Activated CD8-positive, alpha-beta memory T cell treated with anti-CD3 and anti-CD28 coated beads, Interleukin-2, amount 10 ng/mL, durations not matched to agents 7 days and 5 days (primary cell): ENCODE results near the gene MEAF6. TPM values are rescaled to one million over a fixed set of nuclear protein-coding genes. Genes with fewer than 3 reads are reported as not detected.

Experiments used
- ATAC-seq: fragments of 150-1000 bp; cut with Tn5 transposase; one replicate; pipeline ENCODE4 v1.10.0; 2021; ENCODE audit warnings: moderate library complexity
- CTCF ChIA-PET: fragments of 350-600 bp; sonication (Branson Sonifier 250); formaldehyde crosslinking; loops from one replicate; lab custom pipeline; 2021; ENCODE audit warnings: antibody characterized with exemption; lab: Charles Lee
- DNase-seq: peaks from one replicate; pipeline ENCODE4 v3.0.0-alpha.2; 2020
- H3K27ac Mint-ChIP-seq: one replicate; pipeline ENCODE4 v1.8.0; 2021; ENCODE audit warnings: mild to moderate bottlenecking, mixed read lengths
- H3K27me3 Mint-ChIP-seq: one replicate; pipeline ENCODE4 v1.8.0; 2021; ENCODE audit warnings: mixed read lengths
- H3K36me3 Mint-ChIP-seq: one replicate; pipeline ENCODE4 v1.8.0; 2021; ENCODE audit warnings: mild to moderate bottlenecking, mixed read lengths
- H3K4me1 Mint-ChIP-seq: one replicate; pipeline ENCODE4 v1.8.0; 2021; ENCODE audit warnings: mixed read lengths
- H3K4me3 Mint-ChIP-seq: one replicate; pipeline ENCODE4 v1.8.0; 2021; ENCODE audit warnings: mild to moderate bottlenecking, moderate library complexity, mixed read lengths
- H3K9me3 Mint-ChIP-seq: one replicate; pipeline ENCODE4 v1.8.0; 2022; ENCODE audit warnings: low read depth, mixed read lengths
- total RNA-seq, 2 experiments: library from RNA; stranded (reverse); gene quantifications; one replicate each; pipeline ENCODE4 v1.2.3, GENCODE V29; 2021

The MEAF6 gene
- total RNA-seq, 2 experiments from 2014 or later = 63.2 to 80.7 TPM

GRCh38 chr1:37473431-37474045, 41.0 kb downstream of the MEAF6 start:
- H3K27me3 Mint-ChIP-seq = no peaks in the 10 kb centered on the region
- H3K4me3 Mint-ChIP-seq = peak overlapping the region; percentile 96
- ATAC-seq (no peak), DNase-seq (peak; percentile 60)
- H3K4me1 Mint-ChIP-seq = peaks cover 48% of the 10 kb centered on the region
- H3K36me3 Mint-ChIP-seq = peaks cover 30% of the 10 kb centered on the region
- no peaks in the 10 kb centered on the region for H3K9me3 Mint-ChIP-seq
- CTCF ChIA-PET = interaction anchor here (1.2 to 11.0 kb wide), 4 partner anchors 11 to 92 kb away, joined by 3 to 157 read pairs (median 50); no protein-coding TSS in a partner anchor
- peak overlapping the region; percentile 77 for H3K27ac Mint-ChIP-seq

GRCh38 chr1:37472994-37473393, 41.6 kb downstream of the MEAF6 start:
- H3K4me3 Mint-ChIP-seq = peak overlapping the region; percentile 96
- ATAC-seq (no peak), DNase-seq (no peak)
- CTCF ChIA-PET = interaction anchor here (1.7 to 11.0 kb wide), 3 partner anchors 10 to 16 kb away, joined by 5 to 157 read pairs (median 96); no protein-coding TSS in a partner anchor
- peaks cover 42% of the 10 kb centered on the region for H3K4me1 Mint-ChIP-seq
- H3K27me3 Mint-ChIP-seq = no peaks in the 10 kb centered on the region
- peak overlapping the region; percentile 77 for H3K27ac Mint-ChIP-seq
- no peaks in the 10 kb centered on the region for H3K9me3 Mint-ChIP-seq
- peaks cover 24% of the 10 kb centered on the region for H3K36me3 Mint-ChIP-seq

GRCh38 chr1:37472281-37472680, 42.3 kb downstream of the MEAF6 start:
- no peak overlapping the region for H3K4me3 Mint-ChIP-seq
- no peaks in the 10 kb centered on the region for H3K27me3 Mint-ChIP-seq
- H3K4me1 Mint-ChIP-seq = peaks cover 39% of the 10 kb centered on the region
- no peak for DNase-seq
- H3K36me3 Mint-ChIP-seq = peaks cover 21% of the 10 kb centered on the region
- CTCF ChIA-PET = interaction anchor here (1.0 to 11.0 kb wide), 5 partner anchors 9 to 40 kb away, joined by 3 to 157 read pairs (median 5); no protein-coding TSS in a partner anchor
- ATAC-seq = no peak
- H3K27ac Mint-ChIP-seq = peak overlapping the region; percentile 77
- H3K9me3 Mint-ChIP-seq = no peaks in the 10 kb centered on the region

- DNase-seq = no peak
- CTCF ChIA-PET = interaction anchor here (1.0 to 11.0 kb wide), 4 partner anchors 15 to 41 kb away, joined by 3 to 157 read pairs (median 50); no protein-coding TSS in a partner anchor
- Mint-ChIP-seq H3K36me3 (peaks cover 15% of the 10 kb centered on the region), H3K4me3 (no peak overlapping the region), H3K27me3 (no peaks in the 10 kb centered on the region), H3K27ac (peak overlapping the region; percentile 55), H3K9me3 (no peaks in the 10 kb centered on the region), H3K4me1 (peaks cover 36% of the 10 kb centered on the region)
- ATAC-seq = no peak
Observed at GRCh38 chr1:37471345-37472231, 43.0 kb downstream of the MEAF6 start.

- ATAC-seq (no peak), DNase-seq (no peak)
- Mint-ChIP-seq H3K4me3 (no peak overlapping the region), H3K9me3 (no peaks in the 10 kb centered on the region), H3K4me1 (peaks cover 34% of the 10 kb centered on the region), H3K27me3 (no peaks in the 10 kb centered on the region), H3K27ac (no peak overlapping the region), H3K36me3 (no peaks in the 10 kb centered on the region)
- CTCF ChIA-PET = interaction anchor here (1.2 to 11.0 kb wide), 2 partner anchors 12 to 18 kb away, joined by 9 to 96 read pairs; no protein-coding TSS in a partner anchor
Observed at GRCh38 chr1:37469386-37469785, 45.2 kb downstream of the MEAF6 start.

GRCh38 chr1:37468037-37468436, 46.5 kb downstream of the MEAF6 start:
- Mint-ChIP-seq H3K36me3 (no peaks in the 10 kb centered on the region), H3K9me3 (no peaks in the 10 kb centered on the region), H3K4me3 (no peak overlapping the region), H3K4me1 (peaks cover 26% of the 10 kb centered on the region), H3K27ac (no peak overlapping the region), H3K27me3 (no peaks in the 10 kb centered on the region)
- CTCF ChIA-PET = interaction anchor here (1.1 to 4.3 kb wide), 5 partner anchors 9 to 19 kb away, joined by 3 to 34 read pairs (median 3); no protein-coding TSS in a partner anchor
- ATAC-seq (no peak), DNase-seq (no peak)

- Mint-ChIP-seq H3K9me3 (no peaks in the 10 kb centered on the region), H3K36me3 (no peaks in the 10 kb centered on the region), H3K4me1 (peaks cover 10% of the 10 kb centered on the region), H3K27me3 (no peaks in the 10 kb centered on the region), H3K4me3 (no peak overlapping the region), H3K27ac (no peak overlapping the region)
- no peak for DNase-seq
- ATAC-seq = no peak
- CTCF ChIA-PET = interaction anchor here (0.9 to 4.3 kb wide), 3 partner anchors 12 to 218 kb away, joined by 3 to 34 read pairs (median 6); no protein-coding TSS in a partner anchor
Observed at GRCh38 chr1:37465593-37466517, 48.7 kb downstream of the MEAF6 start.

GRCh38 chr1:37464443-37464842, 50.1 kb downstream of the MEAF6 start:
- H3K27ac Mint-ChIP-seq = no peak overlapping the region
- no peak overlapping the region for H3K4me3 Mint-ChIP-seq
- DNase-seq (no peak), ATAC-seq (no peak)
- no peaks in the 10 kb centered on the region for H3K36me3 Mint-ChIP-seq
- CTCF ChIA-PET = interaction anchor here (1.0 to 2.7 kb wide), 2 partner anchors 9 to 218 kb away, joined by 4 to 11 read pairs; no protein-coding TSS in a partner anchor
- no peaks in the 10 kb centered on the region for H3K9me3 Mint-ChIP-seq
- H3K27me3 Mint-ChIP-seq = no peaks in the 10 kb centered on the region
- H3K4me1 Mint-ChIP-seq = peaks cover 4% of the 10 kb centered on the region

- H3K36me3 Mint-ChIP-seq = no peaks in the 10 kb centered on the region
- H3K27ac Mint-ChIP-seq = no peak overlapping the region
- H3K4me1 Mint-ChIP-seq = no peaks in the 10 kb centered on the region
- no peak for ATAC-seq
- H3K9me3 Mint-ChIP-seq = no peaks in the 10 kb centered on the region
- no peak overlapping the region for H3K4me3 Mint-ChIP-seq
- CTCF ChIA-PET = interaction anchor here (2.1 to 2.4 kb wide), 2 partner anchors 11 to 25 kb away, joined by 5 to 11 read pairs; no protein-coding TSS in a partner anchor
- H3K27me3 Mint-ChIP-seq = no peaks in the 10 kb centered on the region
- DNase-seq = no peak
Observed at GRCh38 chr1:37461698-37462436, 52.7 kb downstream of the MEAF6 start.

GRCh38 chr1:37458551-37458950, 56.0 kb downstream of the MEAF6 start:
- CTCF ChIA-PET = interaction anchor here (0.6 to 9.4 kb wide), 6 partner anchors 8 to 224 kb away, joined by 3 to 195 read pairs (median 3); partner anchors contain the start of gene ZC3H12A
- H3K9me3 Mint-ChIP-seq = no peaks in the 10 kb centered on the region
- ATAC-seq = no peak
- peaks cover 7% of the 10 kb centered on the region for H3K4me1 Mint-ChIP-seq
- no peak for DNase-seq
- no peak overlapping the region for H3K4me3 Mint-ChIP-seq
- no peaks in the 10 kb centered on the region for H3K27me3 Mint-ChIP-seq
- no peaks in the 10 kb centered on the region for H3K36me3 Mint-ChIP-seq
- no peak overlapping the region for H3K27ac Mint-ChIP-seq

- DNase-seq (no peak), ATAC-seq (no peak)
- Mint-ChIP-seq H3K4me3 (no peak overlapping the region), H3K9me3 (no peaks in the 10 kb centered on the region), H3K27me3 (no peaks in the 10 kb centered on the region), H3K4me1 (peaks cover 7% of the 10 kb centered on the region), H3K36me3 (no peaks in the 10 kb centered on the region), H3K27ac (no peak overlapping the region)
- CTCF ChIA-PET = interaction anchor here (1.0 to 9.4 kb wide), 8 partner anchors 7 to 71 kb away, joined by 3 to 195 read pairs (median 5); partner anchors contain the start of gene ZC3H12A
Observed at GRCh38 chr1:37456614-37457013, 58.0 kb downstream of the MEAF6 start.
